GM12801 (cell line): Measurements from ENCODE around the gene GRK4.

Source experiments
- TF ChIP-seq, protein P1 (sequence below): IDR thresholded peaks from one replicate; pipeline ENCODE4 v1.5.1; 2011; ENCODE audit warnings: control low read depth; ENCODE audit not compliant: insufficient read length; ENCODE audit errors: extremely low read depth

Gene GRK4

GRCh38 chr4:2943364-2944090 is 19.8 kb upstream of the GRK4 start:
- TF ChIP-seq, protein P1, sequence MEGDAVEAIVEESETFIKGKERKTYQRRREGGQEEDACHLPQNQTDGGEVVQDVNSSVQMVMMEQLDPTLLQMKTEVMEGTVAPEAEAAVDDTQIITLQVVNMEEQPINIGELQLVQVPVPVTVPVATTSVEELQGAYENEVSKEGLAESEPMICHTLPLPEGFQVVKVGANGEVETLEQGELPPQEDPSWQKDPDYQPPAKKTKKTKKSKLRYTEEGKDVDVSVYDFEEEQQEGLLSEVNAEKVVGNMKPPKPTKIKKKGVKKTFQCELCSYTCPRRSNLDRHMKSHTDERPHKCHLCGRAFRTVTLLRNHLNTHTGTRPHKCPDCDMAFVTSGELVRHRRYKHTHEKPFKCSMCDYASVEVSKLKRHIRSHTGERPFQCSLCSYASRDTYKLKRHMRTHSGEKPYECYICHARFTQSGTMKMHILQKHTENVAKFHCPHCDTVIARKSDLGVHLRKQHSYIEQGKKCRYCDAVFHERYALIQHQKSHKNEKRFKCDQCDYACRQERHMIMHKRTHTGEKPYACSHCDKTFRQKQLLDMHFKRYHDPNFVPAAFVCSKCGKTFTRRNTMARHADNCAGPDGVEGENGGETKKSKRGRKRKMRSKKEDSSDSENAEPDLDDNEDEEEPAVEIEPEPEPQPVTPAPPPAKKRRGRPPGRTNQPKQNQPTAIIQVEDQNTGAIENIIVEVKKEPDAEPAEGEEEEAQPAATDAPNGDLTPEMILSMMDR = no peak

GRCh38 chr4:2944091-2944482 is 19.3 kb upstream of the GRK4 start:
- TF ChIP-seq, protein P1 = no peak

GRCh38 chr4:2944586-2945526 is 18.5 kb upstream of the GRK4 start:
- TF ChIP-seq, protein P1 = no peak

DNA sequence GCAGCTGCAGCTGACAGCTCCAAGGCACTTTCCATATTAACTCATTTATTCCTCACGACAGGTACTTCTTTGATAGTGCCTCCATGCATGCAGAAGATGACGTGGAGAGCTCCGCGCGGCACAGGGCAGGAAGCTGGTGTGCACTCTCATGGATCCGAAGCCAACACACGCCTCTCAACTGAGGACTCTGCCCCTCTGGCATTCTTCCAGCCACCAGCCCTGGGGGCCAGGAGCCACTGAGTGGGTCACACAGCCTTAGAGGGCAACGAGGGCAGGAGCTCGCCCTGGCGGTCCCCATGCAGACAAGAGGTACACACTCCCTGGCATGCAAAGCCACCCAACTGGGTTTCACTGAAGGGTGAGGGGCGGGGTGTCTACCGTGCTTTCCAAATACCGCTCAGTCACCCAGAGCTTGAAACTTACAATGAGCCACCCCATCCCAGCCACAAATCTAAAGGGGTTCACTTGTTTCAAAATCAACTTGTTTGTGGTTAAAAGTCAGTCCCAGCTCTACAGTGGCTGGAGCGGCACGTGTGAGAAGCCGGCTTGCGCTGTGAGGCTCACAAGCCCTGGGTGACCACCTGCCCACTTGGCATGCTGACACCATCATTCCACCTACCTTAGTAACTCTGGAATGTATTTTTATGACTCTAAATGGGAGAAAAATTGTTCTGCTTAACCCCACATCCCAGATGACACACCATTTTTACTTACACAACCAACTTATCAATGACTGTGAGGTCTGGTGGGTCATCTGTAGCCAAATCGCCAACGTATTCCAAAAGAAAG is 16.4 kb upstream of the GRK4 start:
- TF ChIP-seq, protein P1 = no peak

DNA sequence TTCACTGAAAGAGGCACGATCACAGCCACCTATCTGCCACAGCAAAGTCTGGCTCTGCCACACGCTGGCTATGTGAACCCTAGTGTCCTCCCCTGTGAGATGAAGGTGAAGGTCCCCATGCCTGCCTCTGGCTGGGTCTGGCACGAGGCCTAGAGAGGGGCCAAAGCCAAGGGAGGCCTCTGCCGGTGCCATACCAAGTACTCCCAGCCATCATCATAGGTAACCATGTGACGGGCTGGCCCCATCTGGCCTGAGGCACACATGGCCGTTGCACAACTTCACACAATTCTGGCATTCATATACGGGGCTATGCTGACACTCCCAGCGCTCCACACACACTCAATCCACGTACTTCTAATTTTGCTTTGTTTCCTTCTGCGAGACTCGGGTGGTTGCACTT is 15.4 kb upstream of the GRK4 start:
- TF ChIP-seq, protein P1 = no peak

GRCh38 chr4:2948895-2949781 is 14.2 kb upstream of the GRK4 start:
- TF ChIP-seq, protein P1 = no peak
